ENCODE results near the gene CEP170B. TPM values are rescaled to one million over a fixed set of nuclear protein-coding genes. Genes with fewer than 3 reads are reported as not detected.

CEP170B gene
- total and polyA plus RNA-seq, 2 of the 13 experiments (the other 11 are each of a cell fraction or from before 2014, with no cell fraction given), result 4.3 to 8.8 TPM

DNA sequence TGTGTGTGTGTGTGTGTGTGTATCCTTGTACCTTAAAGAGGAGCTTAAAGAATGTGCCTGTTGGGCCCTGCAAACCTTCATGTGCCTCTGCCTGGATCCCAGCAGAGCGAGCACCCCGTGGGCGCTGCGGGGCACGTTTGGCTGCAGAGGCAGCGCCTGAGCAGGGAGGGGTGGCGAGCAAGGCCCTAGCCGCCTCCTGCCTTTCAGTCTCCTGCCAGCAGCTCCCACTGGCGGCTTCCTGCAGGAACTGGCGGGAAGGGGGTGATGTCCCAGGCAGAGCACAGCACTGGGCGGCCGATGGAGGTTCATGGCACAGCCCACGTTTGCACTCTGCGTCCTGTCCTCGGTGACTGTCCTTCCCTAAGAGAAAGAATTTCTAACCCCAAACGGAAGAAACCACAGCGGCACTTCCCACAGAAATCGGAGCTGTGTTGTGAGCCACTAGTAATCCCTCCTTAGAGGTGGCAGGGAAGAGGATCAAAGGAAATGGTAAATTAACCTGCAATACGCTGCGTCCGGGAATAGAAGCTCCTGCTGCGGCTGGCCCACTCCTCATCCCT, 44.3 kb upstream of the CEP170B start (continued):
- TF ChIP-seq, protein P1, sequence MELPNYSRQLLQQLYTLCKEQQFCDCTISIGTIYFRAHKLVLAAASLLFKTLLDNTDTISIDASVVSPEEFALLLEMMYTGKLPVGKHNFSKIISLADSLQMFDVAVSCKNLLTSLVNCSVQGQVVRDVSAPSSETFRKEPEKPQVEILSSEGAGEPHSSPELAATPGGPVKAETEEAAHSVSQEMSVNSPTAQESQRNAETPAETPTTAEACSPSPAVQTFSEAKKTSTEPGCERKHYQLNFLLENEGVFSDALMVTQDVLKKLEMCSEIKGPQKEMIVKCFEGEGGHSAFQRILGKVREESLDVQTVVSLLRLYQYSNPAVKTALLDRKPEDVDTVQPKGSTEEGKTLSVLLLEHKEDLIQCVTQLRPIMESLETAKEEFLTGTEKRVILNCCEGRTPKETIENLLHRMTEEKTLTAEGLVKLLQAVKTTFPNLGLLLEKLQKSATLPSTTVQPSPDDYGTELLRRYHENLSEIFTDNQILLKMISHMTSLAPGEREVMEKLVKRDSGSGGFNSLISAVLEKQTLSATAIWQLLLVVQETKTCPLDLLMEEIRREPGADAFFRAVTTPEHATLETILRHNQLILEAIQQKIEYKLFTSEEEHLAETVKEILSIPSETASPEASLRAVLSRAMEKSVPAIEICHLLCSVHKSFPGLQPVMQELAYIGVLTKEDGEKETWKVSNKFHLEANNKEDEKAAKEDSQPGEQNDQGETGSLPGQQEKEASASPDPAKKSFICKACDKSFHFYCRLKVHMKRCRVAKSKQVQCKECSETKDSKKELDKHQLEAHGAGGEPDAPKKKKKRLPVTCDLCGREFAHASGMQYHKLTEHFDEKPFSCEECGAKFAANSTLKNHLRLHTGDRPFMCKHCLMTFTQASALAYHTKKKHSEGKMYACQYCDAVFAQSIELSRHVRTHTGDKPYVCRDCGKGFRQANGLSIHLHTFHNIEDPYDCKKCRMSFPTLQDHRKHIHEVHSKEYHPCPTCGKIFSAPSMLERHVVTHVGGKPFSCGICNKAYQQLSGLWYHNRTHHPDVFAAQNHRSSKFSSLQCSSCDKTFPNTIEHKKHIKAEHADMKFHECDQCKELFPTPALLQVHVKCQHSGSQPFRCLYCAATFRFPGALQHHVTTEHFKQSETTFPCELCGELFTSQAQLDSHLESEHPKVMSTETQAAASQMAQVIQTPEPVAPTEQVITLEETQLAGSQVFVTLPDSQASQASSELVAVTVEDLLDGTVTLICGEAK (IDR thresholded peaks at IDR 0.05), result no peak
- TF ChIP-seq, protein P1 (CRISPR knock-in tag; IDR thresholded peaks at IDR 0.05), result no peak
- TF ChIP-seq, protein P2, sequence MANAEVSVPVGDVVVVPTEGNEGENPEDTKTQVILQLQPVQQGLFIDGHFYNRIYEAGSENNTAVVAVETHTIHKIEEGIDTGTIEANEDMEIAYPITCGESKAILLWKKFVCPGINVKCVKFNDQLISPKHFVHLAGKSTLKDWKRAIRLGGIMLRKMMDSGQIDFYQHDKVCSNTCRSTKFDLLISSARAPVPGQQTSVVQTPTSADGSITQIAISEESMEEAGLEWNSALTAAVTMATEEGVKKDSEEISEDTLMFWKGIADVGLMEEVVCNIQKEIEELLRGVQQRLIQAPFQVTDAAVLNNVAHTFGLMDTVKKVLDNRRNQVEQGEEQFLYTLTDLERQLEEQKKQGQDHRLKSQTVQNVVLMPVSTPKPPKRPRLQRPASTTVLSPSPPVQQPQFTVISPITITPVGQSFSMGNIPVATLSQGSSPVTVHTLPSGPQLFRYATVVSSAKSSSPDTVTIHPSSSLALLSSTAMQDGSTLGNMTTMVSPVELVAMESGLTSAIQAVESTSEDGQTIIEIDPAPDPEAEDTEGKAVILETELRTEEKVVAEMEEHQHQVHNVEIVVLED (CRISPR knock-in tag; IDR thresholded peaks at IDR 0.05; ENCODE audit: borderline replicate concordance), result 0 out of 2 replicates have a peak, but pooled peaks have one; percentile 32
- TF ChIP-seq ZNF124 (CRISPR knock-in tag; IDR thresholded peaks at IDR 0.05) (no peak), ZSCAN30 (CRISPR knock-in tag; IDR thresholded peaks at IDR 0.05) (no peak)
- TF ChIP-seq, protein P3, sequence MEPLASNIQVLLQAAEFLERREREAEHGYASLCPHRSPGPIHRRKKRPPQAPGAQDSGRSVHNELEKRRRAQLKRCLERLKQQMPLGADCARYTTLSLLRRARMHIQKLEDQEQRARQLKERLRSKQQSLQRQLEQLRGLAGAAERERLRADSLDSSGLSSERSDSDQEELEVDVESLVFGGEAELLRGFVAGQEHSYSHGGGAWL (CRISPR knock-in tag; IDR thresholded peaks at IDR 0.05), result no peak
- TF ChIP-seq, protein P4, sequence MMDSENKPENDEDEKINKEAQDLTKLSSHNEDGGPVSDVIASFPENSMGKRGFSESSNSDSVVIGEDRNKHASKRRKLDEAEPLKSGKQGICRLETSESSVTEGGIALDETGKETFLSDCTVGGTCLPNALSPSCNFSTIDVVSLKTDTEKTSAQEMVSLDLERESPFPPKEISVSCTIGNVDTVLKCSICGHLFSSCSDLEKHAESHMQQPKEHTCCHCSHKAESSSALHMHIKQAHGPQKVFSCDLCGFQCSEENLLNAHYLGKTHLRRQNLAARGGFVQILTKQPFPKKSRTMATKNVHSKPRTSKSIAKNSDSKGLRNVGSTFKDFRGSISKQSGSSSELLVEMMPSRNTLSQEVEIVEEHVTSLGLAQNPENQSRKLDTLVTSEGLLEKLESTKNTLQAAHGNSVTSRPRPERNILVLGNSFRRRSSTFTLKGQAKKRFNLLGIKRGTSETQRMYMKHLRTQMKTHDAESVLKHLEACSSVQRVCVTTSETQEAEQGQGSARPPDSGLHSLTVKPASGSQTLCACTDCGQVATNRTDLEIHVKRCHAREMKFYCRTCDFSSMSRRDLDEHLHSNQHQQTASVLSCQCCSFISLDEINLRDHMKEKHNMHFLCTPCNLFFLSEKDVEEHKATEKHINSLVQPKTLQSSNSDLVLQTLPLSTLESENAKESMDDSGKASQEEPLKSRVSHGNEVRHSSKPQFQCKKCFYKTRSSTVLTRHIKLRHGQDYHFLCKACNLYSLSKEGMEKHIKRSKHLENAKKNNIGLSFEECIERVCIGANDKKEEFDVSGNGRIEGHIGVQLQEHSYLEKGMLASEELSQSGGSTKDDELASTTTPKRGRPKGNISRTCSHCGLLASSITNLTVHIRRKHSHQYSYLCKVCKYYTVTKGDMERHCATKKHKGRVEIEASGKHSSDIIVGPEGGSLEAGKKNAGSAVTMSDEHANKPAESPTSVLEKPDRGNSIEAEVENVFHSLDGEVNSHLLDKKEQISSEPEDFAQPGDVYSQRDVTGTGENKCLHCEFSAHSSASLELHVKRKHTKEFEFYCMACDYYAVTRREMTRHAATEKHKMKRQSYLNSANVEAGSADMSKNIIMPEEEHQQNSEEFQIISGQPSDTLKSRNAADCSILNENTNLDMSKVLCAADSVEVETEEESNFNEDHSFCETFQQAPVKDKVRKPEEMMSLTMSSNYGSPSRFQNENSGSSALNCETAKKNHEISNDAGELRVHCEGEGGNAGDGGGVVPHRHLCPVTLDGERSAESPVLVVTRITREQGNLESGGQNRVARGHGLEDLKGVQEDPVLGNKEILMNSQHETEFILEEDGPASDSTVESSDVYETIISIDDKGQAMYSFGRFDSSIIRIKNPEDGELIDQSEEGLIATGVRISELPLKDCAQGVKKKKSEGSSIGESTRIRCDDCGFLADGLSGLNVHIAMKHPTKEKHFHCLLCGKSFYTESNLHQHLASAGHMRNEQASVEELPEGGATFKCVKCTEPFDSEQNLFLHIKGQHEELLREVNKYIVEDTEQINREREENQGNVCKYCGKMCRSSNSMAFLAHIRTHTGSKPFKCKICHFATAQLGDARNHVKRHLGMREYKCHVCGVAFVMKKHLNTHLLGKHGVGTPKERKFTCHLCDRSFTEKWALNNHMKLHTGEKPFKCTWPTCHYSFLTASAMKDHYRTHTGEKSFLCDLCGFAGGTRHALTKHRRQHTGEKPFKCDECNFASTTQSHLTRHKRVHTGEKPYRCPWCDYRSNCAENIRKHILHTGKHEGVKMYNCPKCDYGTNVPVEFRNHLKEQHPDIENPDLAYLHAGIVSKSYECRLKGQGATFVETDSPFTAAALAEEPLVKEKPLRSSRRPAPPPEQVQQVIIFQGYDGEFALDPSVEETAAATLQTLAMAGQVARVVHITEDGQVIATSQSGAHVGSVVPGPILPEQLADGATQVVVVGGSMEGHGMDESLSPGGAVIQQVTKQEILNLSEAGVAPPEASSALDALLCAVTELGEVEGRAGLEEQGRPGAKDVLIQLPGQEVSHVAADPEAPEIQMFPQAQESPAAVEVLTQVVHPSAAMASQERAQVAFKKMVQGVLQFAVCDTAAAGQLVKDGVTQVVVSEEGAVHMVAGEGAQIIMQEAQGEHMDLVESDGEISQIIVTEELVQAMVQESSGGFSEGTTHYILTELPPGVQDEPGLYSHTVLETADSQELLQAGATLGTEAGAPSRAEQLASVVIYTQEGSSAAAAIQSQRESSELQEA (CRISPR knock-in tag; IDR thresholded peaks at IDR 0.05; ENCODE audit: not compliant biosample characterization), result no peak
